ENCODE results near the gene AGER.

- TF ChIP-seq CTCF (IDR thresholded peaks at IDR 0.05), result no peak
- no peak for TF ChIP-seq EZH2phosphoT487 (IDR thresholded peaks at IDR 0.05)
Measured at GRCh38 chr6:32175711-32176475, 8.2 kb downstream of the AGER start, which contains the start of gene AGPAT1.
